Stimulated activated CD8-positive, alpha-beta memory T cell treated with anti-CD3 and anti-CD28 coated beads, Interleukin-4, amount 100 ng/mL, for 1 hour (primary cell): ENCODE measurements around the gene LIN7A.

Experiments
- DNase-seq, 2 donors: peaks; one replicate each; pipeline ENCODE4 v3.0.0-alpha.2; 2020; ENCODE audit warnings: low read depth in 2 of 2, low spot score in 1 of 2

LIN7A gene

GRCh38 chr12:80937391-80938238 lies at the start of gene LIN7A:
Gene LIN7A, minus strand, starts transcription at chr12:80937934. Its CDS starts 212 bp downstream, at chr12:80937722.
- DNase-seq: no peak

GRCh38 chr12:80986224-80986623 lies 48.5 kb upstream of the LIN7A start:
- DNase-seq: no peak

GRCh38 chr12:80979816-80980215 lies 42.1 kb upstream of the LIN7A start:
- DNase-seq: no peak

- no peak for DNase-seq
Measured at GRCh38 chr12:80979251-80979650, 41.5 kb upstream of the LIN7A start.

GRCh38 chr12:80977346-80977745 lies 39.6 kb upstream of the LIN7A start:
- DNase-seq: no peak

GRCh38 chr12:80968326-80968725 lies 30.6 kb upstream of the LIN7A start:
- DNase-seq: no peak

- DNase-seq: no peak
Measured at GRCh38 chr12:80967565-80967964, 29.8 kb upstream of the LIN7A start.

- DNase-seq: no peak
Measured at GRCh38 chr12:80966001-80966400, 28.3 kb upstream of the LIN7A start.

GRCh38 chr12:80958162-80958561 lies 20.4 kb upstream of the LIN7A start:
- no peak for DNase-seq

GRCh38 chr12:80954857-80955520 lies 17.3 kb upstream of the LIN7A start:
- no peak for DNase-seq

GRCh38 chr12:80952443-80952842 lies 14.7 kb upstream of the LIN7A start:
- DNase-seq: no peak

GRCh38 chr12:80946591-80946990 lies 8.9 kb upstream of the LIN7A start:
- no peak for DNase-seq

GRCh38 chr12:80943338-80943737 lies 5.6 kb upstream of the LIN7A start:
- no peak for DNase-seq

GRCh38 chr12:80941916-80942315 lies 4.2 kb upstream of the LIN7A start:
- no peak for DNase-seq

- DNase-seq: no peak
Measured at GRCh38 chr12:80939231-80939950, 1.7 kb upstream of the LIN7A start.

- no peak for DNase-seq
Measured at GRCh38 chr12:80938397-80938796, 663 bp upstream of the LIN7A start.

GRCh38 chr12:80936642-80937390 lies 918 bp downstream of the LIN7A start:
- DNase-seq: no peak

GRCh38 chr12:80936353-80936641 lies 1.4 kb downstream of the LIN7A start:
- DNase-seq: no peak

- DNase-seq: no peak
Measured at GRCh38 chr12:80935111-80935510, 2.6 kb downstream of the LIN7A start.

GRCh38 chr12:80925983-80926382 lies 11.8 kb downstream of the LIN7A start:
- no peak for DNase-seq

- no peak for DNase-seq
Measured at GRCh38 chr12:80925237-80925636, 12.5 kb downstream of the LIN7A start.
